Superior temporal gyrus (tissue), 1 donor: ENCODE results near the gene POU2F3.

Source experiments
- DNase-seq: peaks from one replicate; pipeline ENCODE4 v3.0.0-alpha.2; 2016; ENCODE audit errors: extremely low spot score

The POU2F3 gene

GRCh38 chr11:120239713-120240640 lies at the start of gene POU2F3:
Gene POU2F3, plus strand, starts transcription at chr11:120240140. Its CDS starts 204 bp downstream, at chr11:120240344.
- no peak for DNase-seq

DNA sequence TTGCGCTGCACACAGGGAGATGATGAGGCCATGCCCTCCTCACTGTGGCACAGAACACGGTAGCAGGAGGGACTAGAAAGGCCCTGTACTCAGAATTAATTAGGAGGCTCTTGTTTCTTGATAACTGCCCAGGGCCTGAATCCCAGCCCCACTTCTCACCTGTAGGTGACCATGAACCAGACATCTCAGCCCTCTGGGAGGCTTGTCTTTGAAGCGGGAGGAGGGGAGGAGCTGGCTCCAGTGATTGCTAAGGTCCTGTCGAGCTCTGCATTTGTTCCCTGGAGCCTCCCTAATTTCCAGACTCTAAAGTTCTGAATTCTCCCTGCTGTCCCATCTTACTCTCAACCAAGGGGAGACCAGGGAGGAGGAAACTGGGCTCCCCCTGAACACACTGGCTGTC lies 48.9 kb upstream of the POU2F3 start:
- DNase-seq = no peak

DNA sequence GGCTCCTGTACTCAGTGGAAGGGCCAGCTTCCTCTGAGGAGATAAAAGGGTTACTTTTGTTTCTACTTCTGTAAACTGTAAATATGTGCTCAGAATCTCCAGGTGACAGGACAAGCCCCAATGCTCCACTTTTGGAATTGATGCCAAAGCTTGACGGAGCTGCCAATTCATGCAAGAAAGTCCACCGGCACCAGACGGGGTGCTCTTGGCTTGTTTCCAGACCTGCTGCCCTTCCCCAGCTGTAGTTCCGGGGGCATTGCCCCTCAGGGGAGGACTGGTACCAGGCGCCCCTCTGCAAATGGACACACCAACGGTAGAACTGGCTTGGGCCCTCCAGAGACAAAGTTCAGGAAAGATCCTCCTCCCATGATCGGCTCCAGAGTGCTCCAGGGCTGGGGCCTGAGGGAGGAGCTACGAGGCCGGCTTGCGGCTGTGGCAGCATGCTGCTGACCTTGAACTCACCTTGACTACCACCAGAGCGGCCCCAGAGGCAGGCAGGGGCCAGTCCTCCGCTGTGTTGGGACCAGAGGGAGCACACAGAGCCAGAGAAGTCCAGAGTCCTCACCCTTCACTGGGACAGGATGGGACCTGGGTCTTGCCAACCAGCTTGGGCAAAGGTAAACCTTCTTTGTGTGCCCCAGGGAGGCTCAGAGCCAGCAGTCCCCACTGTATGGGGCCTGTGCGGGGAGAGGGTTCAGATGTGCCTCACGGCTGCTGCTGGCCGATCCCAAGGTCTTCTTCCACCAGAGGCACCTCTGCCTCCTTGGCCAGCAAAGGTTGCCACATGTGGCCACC lies 46.9 kb upstream of the POU2F3 start:
- DNase-seq = no peak

DNA sequence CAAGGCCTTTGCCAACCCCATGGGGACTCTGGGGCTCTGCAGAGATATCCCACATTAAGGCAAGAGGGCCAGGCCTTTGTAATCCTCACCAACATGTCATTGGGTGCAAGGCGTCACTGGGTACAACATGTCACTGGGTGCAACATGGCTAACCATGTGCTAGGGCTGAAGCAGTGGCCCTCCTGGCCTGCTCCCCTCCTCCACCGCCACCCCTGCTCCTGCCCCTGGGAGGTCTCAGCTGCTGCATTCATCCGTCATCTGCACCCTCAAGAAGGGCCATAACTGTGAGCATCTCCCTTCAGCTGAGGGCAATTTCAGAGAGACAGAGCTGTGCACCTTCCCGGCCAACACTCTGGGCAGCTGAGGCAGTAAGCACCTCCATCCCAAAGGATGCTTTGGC lies 45.8 kb upstream of the POU2F3 start:
- no peak for DNase-seq

DNA sequence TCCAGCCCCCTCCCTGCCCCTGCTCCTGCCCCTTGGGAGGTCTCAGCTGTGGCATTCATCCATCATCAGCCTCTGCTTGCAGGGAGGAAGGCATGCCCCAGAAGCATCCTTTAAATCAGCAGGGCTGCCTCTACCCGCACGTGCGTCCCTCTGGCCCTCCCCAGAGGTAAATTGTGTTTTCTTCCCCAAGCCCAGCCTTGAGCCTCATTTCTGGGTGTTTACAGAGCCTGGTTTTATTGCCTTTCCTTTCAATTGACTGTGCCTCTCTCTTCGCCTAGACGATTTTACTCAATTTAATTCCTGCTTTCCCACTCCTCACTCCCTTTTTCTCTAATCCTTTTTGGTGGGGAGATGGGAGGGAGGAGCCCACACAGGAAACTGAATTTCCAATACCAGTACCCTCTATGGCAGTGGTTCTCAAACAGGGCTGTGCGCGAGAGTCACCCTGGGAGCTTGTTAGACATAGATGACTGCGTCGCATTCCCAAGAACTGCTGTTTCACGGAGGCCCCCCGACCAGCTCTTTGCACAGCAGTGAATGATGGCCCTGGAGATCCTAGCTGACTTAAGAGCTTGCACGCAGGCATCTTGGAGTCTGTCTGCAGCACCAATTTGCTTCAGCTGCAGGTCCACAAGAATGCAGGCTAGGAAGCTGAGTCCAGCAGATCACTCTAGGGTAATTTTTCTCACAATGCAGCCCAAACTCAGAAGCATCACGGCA lies 44.2 kb upstream of the POU2F3 start:
- no peak for DNase-seq

- DNase-seq = no peak
Measured at GRCh38 chr11:120196826-120197225, 43.1 kb upstream of the POU2F3 start.

GRCh38 chr11:120197251-120197891 lies 42.6 kb upstream of the POU2F3 start:
- no peak for DNase-seq

- no peak for DNase-seq
Measured at GRCh38 chr11:120197977-120198376, 42.0 kb upstream of the POU2F3 start.

GRCh38 chr11:120198403-120198786 lies 41.5 kb upstream of the POU2F3 start:
- no peak for DNase-seq

DNA sequence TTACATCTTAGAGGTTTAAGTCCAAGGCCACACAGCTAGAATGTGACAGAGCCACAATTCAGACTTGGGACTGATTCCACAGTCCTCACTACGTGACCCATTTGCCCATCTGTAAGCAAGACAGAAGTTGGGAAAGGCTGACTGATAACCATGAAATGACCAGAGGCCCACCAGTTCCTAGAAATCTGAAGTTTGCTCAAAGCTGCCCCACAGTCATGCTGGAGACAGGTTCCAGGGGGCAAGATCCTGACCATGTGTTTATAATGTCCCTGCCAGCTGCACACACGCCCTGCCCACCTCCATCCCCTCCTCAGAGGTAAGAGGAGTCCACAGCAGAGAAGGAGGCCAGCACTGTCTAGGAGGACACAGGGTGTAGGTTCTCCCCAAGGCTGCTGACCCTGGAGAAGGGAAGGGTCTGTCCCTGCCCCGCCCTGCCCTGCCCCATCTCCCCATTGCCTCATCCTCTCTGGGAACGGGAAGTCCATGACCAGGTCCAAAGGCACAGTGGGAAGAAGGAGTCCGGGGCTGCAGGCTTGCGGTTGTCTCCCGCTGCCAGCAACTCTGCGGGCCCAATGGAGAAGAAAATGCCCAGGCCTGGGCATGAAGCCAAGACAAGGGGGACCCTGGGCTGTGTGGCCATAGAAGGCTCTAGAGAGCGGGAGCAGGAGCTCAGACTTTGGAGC lies 41.0 kb upstream of the POU2F3 start:
- no peak for DNase-seq

DNA sequence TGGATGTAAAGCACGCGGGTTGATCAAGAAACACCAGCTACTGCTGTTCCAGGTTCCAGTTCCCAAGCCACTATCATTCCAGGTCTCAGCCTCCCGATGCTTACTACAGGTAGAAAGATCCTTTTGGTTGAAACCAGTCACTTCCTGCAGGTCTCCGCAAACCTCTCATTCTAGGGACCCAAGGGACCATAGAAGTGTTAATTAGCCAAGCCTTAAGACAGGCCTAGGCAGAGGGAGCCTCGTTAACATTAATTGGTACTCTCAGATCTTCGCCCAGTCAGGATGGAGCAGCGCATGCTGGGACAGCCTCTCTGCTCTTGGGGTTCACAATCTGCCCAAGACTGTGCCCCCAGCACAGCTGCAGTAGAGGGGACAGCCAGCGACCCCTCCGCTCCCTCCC lies 40.3 kb upstream of the POU2F3 start:
- no peak for DNase-seq

DNA sequence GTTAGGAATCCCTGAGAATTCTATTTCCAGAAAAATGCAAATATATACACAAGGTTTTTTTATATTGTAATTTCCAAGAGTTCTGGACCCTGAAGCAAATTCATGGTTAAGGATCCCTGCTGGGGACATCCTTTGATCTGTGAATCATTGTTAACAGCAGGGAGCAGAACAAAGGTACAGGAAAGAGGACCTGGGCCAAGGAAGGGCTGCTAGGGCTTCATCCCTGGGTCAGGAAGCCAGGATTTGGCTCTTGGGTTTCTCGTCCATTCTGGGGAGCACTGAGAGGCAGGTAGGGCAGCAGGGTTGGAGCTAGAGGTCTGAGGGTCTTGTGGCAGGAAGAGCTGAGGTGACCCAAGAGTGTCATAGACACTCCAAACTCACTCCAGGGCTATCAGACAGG lies 39.3 kb upstream of the POU2F3 start:
- no peak for DNase-seq

- no peak for DNase-seq
Measured at GRCh38 chr11:120201653-120202052, 38.3 kb upstream of the POU2F3 start.

GRCh38 chr11:120203626-120204025 lies 36.3 kb upstream of the POU2F3 start:
- DNase-seq = no peak

DNA sequence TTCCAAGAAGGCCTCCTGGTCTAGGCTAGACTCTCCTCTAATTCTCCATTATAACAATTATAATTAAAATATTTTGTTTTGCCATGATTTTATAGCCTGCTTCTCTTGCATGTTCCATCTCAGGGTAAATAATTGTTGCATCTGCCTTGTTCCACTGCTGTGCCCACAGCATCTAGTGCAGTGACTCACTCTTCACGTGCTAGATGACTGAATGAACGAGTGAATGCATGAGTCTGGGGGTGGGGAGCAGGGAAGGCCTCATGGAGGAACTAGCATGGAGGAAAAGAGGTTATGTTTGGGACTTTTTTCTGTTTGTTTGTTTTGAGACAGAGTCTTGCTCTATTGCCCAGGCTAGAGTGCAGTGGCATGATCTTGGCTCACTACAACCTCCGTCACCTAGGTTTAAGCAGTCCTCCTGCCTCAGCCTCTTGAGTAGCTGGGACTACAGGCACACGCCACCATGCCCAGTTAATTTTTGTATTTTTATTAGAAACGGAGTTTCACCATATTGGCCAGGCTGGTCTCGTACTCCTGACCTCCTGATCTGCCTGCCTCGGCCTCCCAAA lies 34.3 kb upstream of the POU2F3 start:
- no peak for DNase-seq

GRCh38 chr11:120207512-120207911 lies 32.4 kb upstream of the POU2F3 start:
- DNase-seq = no peak

DNA sequence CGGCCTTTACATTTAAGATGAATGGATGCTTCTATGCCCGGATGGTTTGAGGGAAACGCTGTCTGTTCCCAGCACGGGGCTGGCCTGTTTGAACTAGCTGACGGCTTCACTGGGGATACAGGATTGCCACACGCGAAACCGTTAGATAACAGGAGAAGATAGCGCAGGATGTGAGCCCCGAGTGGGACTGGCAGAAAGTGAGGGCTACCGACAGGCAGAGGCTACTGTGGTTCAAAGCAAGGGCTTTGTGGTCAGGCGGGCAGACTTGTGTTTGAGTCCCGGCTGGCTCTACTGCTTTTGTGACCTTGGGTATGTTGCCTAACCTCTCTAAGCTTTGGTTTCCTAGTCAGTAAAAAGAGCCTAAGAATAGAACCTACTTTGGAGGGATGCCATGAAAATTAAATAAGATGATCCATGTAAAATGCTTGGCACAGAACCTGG lies 31.9 kb upstream of the POU2F3 start:
- peak; percentile 50 for DNase-seq

- no peak for DNase-seq
Measured at GRCh38 chr11:120208777-120209176, 31.2 kb upstream of the POU2F3 start.

- DNase-seq = no peak
Measured at GRCh38 chr11:120209746-120210625, 30.0 kb upstream of the POU2F3 start.
